Activated B cell treated with CpG ODN at 0.5 μM for 24 hours (primary cell): Measurements from ENCODE around the gene FNBP1. TPM values are rescaled to one million over a fixed set of nuclear protein-coding genes. Genes with fewer than 3 reads are reported as not detected.
"Not testable (repeated sequence)": the region's sequence is repeated elsewhere in the genome, so short reads cannot be mapped to it uniquely, and the experiment has no call there.

Experiments used
- ATAC-seq: fragments of 200-7000 bp; cut with Tn5 transposase; one replicate; pipeline ENCODE4 v1.10.0; 2021; ENCODE audit warnings: low read depth, mild to moderate bottlenecking, moderate library complexity
- CTCF ChIA-PET: fragments of 350-600 bp; sonication (Branson Sonifier 250); formaldehyde crosslinking; loops from one replicate; lab custom pipeline; 2021; ENCODE audit warnings: antibody characterized with exemption; lab: Charles Lee
- POLR2A ChIA-PET: fragments of 350-600 bp; sonication (Branson Sonifier 250); formaldehyde crosslinking; loops from one replicate; lab custom pipeline; 2021; ENCODE audit warnings: antibody characterized with exemption; lab: Charles Lee
- DNase-seq: peaks from one replicate; pipeline ENCODE4 v3.0.0; 2022
- H3K27ac Mint-ChIP-seq: one replicate; pipeline ENCODE4 v1.8.0; 2020; ENCODE audit warnings: mixed read lengths
- H3K27me3 Mint-ChIP-seq: one replicate; pipeline ENCODE4 v1.8.0; 2021; ENCODE audit warnings: mixed read lengths
- H3K36me3 Mint-ChIP-seq: one replicate; pipeline ENCODE4 v1.8.0; 2021; ENCODE audit warnings: low read depth, mixed read lengths
- H3K4me1 Mint-ChIP-seq: one replicate; pipeline ENCODE4 v1.8.0; 2021; ENCODE audit warnings: mixed read lengths
- H3K4me3 Mint-ChIP-seq: one replicate; pipeline ENCODE4 v1.8.0; 2020; ENCODE audit warnings: mild to moderate bottlenecking, mixed read lengths
- H3K9me3 Mint-ChIP-seq: one replicate; pipeline ENCODE4 v1.8.0; 2020; ENCODE audit warnings: mixed read lengths
- intact Hi-C: fragments of 100-400 bp; cut with micrococcal nuclease; formaldehyde crosslinking; loops from one replicate; pipeline ENCODE4 v1.15.1; 2024
- total RNA-seq: library from RNA; stranded (reverse); gene quantifications from 2 replicates; pipeline ENCODE4 v1.2.3, GENCODE V29; 2022
- TF ChIP-seq, protein P1 (sequence below): fragments of 200-600 bp; IDR thresholded peaks from one replicate; pipeline ENCODE4 v1.8.0; 2022; ENCODE audit warnings: antibody characterized with exemption, mild to moderate bottlenecking

The FNBP1 gene
- total RNA-seq, 1 donor from 2014 or later, result 501 TPM

DNA sequence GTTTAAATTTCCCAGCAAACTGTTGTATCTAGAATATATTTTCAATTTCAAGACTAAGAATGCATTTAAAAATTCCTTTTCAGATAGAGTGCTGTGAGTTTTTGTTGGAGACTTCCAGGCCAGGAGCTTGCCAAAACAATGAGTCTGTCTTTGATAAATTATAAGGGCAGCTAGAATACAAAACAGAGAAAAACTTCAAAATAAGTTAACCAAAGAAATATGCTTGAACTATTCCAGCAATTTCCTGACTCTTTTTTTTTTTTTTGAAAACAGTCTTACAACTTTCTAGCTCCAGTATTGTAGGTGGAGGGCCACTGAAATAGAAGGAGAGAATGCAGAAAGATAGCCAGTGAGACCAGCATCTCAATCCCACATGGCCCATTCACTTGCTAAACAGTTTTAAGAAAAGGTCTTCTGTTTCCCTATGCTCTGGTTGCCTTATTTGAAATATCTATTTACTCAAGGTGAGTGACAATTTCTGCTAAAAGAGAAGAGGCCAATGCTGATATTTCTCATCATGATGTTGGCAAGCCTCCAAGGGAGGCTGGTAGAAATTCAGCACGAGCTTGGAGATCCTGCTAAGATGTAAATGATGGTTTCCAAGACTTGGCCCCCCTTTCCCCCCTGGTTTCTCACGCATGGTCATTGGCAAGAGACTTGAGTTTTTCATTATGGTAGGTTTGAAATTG is 104.6 kb downstream of the FNBP1 start:
- Mint-ChIP-seq H3K36me3 (peaks cover 73% of the 10 kb centered on the region), H3K4me3 (no peak overlapping the region), H3K27me3 (no peaks in the 10 kb centered on the region), H3K9me3 (peaks cover 3% of the 10 kb centered on the region), H3K27ac (no peak overlapping the region), H3K4me1 (peaks cover 24% of the 10 kb centered on the region)
- intact Hi-C loops, result no loop called here
- TF ChIP-seq, protein P1, sequence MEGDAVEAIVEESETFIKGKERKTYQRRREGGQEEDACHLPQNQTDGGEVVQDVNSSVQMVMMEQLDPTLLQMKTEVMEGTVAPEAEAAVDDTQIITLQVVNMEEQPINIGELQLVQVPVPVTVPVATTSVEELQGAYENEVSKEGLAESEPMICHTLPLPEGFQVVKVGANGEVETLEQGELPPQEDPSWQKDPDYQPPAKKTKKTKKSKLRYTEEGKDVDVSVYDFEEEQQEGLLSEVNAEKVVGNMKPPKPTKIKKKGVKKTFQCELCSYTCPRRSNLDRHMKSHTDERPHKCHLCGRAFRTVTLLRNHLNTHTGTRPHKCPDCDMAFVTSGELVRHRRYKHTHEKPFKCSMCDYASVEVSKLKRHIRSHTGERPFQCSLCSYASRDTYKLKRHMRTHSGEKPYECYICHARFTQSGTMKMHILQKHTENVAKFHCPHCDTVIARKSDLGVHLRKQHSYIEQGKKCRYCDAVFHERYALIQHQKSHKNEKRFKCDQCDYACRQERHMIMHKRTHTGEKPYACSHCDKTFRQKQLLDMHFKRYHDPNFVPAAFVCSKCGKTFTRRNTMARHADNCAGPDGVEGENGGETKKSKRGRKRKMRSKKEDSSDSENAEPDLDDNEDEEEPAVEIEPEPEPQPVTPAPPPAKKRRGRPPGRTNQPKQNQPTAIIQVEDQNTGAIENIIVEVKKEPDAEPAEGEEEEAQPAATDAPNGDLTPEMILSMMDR, result no peak
- ChIA-PET CTCF (interaction anchor here (1.8 kb wide), 1 partner anchor 53 kb away, joined by 5 read pairs; no protein-coding TSS in a partner anchor), POLR2A (interaction anchor here (0.6 to 1.0 kb wide), 2 partner anchors 32 to 122 kb away, joined by 3 read pairs; no protein-coding TSS in a partner anchor)
- no peak for ATAC-seq
- DNase-seq, result no peak

DNA sequence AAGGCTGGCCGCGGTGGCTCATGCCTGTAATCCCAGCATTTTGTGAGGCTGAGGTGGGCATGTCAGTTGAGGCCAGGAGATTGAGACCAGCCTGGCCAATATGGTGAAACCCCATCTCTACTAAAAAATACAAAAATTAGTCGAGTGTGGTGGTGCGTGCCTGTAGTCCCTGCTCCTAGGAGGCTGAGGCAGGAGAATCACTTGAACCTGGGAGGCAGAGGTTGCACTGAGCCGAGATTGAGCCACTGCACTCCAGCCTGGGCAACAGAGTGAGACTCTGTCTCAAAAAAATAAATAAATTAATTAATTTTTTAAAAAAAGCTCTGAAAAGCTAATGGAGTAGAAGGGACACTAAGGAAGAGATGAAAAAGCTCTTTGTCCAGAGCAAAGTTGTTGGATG is 105.1 kb downstream of the FNBP1 start:
- Mint-ChIP-seq H3K4me1 (peaks cover 30% of the 10 kb centered on the region), H3K36me3 (peaks cover 71% of the 10 kb centered on the region)
- H3K9me3 Mint-ChIP-seq, H3K27me3 Mint-ChIP-seq, H3K27ac Mint-ChIP-seq, DNase-seq, CTCF ChIA-PET, H3K4me3 Mint-ChIP-seq, ATAC-seq, intact Hi-C loops: not testable (repeated sequence)
- POLR2A ChIA-PET, result interaction anchor here (0.6 to 1.0 kb wide), 3 partner anchors 32 to 123 kb away, joined by 3 to 4 read pairs (median 3); no protein-coding TSS in a partner anchor

DNA sequence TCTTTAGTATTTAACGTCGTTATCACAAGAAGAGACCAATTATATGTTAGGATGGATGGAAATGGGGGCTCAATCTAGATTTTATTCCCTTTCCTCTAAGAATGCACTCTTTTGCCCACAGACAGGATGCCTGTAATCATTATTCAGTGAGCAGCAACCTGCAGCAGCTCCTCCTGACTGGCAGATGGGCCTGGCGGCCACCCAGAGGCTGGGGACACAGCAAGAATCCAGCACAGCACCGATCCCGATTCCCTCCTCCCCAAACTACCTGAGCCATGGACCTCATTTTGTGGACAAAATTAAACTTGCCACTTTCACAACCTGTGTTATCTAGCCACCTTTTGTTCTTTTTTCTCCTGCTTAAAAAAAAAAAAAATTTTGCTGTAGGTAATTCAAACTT is 106.8 kb downstream of the FNBP1 start:
- intact Hi-C loops, result no loop called here
- H3K27me3 Mint-ChIP-seq, result no peaks in the 10 kb centered on the region
- ChIA-PET CTCF (no interaction called here), POLR2A (no interaction called here)
- no peak overlapping the region for H3K27ac Mint-ChIP-seq
- H3K36me3 Mint-ChIP-seq, result peaks cover 69% of the 10 kb centered on the region
- H3K4me3 Mint-ChIP-seq, result no peak overlapping the region
- H3K4me1 Mint-ChIP-seq, result peaks cover 41% of the 10 kb centered on the region
- TF ChIP-seq, protein P1, result no peak
- no peaks in the 10 kb centered on the region for H3K9me3 Mint-ChIP-seq
- no peak for ATAC-seq
- DNase-seq, result no peak

DNA sequence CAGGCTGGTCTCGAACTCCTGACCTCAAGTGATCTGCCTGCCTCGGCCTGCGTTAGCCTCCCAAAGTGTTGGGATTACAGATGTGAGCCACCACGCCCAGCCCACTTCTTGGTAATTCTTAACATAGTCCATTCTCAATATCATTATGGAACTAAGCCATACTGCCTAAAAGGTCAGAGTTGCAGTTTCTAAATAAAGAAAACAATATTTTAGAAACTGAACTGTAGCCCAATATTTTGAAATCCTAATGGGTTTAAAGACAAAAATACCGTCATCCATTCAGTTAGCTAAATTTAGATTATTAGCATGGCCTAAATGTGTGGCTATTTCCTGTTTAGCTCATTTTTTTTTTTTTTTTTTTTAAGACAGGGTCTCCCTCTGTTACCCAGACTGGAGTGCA is 108.2 kb downstream of the FNBP1 start:
- H3K36me3 Mint-ChIP-seq, result peaks cover 72% of the 10 kb centered on the region
- peak overlapping the region; percentile 32 for H3K4me3 Mint-ChIP-seq
- intact Hi-C loops, result loop anchor here (2.0 to 5.0 kb wide), 2 partner anchors 16 to 47 kb away; no protein-coding TSS in a partner anchor
- CTCF ChIA-PET, result no interaction called here
- DNase-seq, result no peak
- peak overlapping the region; percentile 56 for H3K27ac Mint-ChIP-seq
- TF ChIP-seq, protein P1, result no peak
- ATAC-seq, result no peak
- H3K27me3 Mint-ChIP-seq, result no peaks in the 10 kb centered on the region
- H3K9me3 Mint-ChIP-seq, result no peaks in the 10 kb centered on the region
- POLR2A ChIA-PET, result interaction anchor here (0.6 to 2.4 kb wide), 5 partner anchors 8 to 99 kb away, joined by 3 to 7 read pairs (median 3); no protein-coding TSS in a partner anchor
- H3K4me1 Mint-ChIP-seq, result peaks cover 41% of the 10 kb centered on the region

DNA sequence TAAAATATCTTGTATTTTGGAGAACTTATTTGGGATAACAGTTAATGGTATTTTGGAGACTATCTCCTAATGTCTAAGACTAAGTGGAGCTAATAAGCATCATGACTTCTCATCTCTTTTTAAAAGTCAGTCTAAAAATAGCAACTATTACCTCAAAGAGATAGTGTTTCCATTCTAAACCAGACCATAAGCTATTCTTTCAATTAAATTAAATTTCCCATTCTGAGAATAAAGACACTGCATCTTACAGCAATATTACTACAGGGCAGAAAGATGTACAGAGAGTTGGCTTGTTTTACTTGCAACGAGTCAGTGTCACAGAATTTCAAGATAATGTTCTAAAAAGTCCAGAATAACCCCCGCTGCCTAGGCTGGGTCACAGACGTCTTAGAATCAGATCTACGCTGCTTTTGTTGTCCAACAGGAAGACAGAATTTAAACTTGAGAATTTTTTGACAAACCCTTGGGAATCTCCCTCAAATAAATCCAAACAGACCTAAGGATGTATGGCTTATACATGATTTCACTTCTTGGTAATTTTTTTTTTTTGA is 108.9 kb downstream of the FNBP1 start:
- Mint-ChIP-seq H3K4me1 (peaks cover 41% of the 10 kb centered on the region), H3K36me3 (peaks cover 72% of the 10 kb centered on the region), H3K27ac (peak overlapping the region; percentile 56), H3K27me3 (no peaks in the 10 kb centered on the region), H3K9me3 (no peaks in the 10 kb centered on the region), H3K4me3 (peak overlapping the region; percentile 32)
- intact Hi-C loops, result loop anchor here (2.0 to 5.0 kb wide), 2 partner anchors 17 to 47 kb away; no protein-coding TSS in a partner anchor
- TF ChIP-seq, protein P1, result no peak
- POLR2A ChIA-PET, result interaction anchor here (0.5 to 2.4 kb wide), 7 partner anchors 8 to 71 kb away, joined by 3 to 13 read pairs (median 6); no protein-coding TSS in a partner anchor
- CTCF ChIA-PET, result interaction anchor here (1.1 to 1.2 kb wide), 2 partner anchors 15 to 49 kb away, joined by 3 to 4 read pairs; no protein-coding TSS in a partner anchor
- ATAC-seq (peak; percentile 28), DNase-seq (no peak)
